Measurements from ENCODE around the gene EEFSEC. TPM values are rescaled to one million over a fixed set of nuclear protein-coding genes. Genes with fewer than 3 reads are reported as not detected.

EEFSEC gene
- polyA plus RNA-seq, 3 donors from 2014 or later: 14.5 to 26.9 (median 26.1) TPM

Other genes starting within 250 kb of the EEFSEC start
- not detected for gene KBTBD12, start 238.2 kb upstream of the EEFSEC start, polyA plus RNA-seq
- gene SEC61A1, start 101.0 kb upstream of the EEFSEC start, polyA plus RNA-seq: 100 to 1,000 TPM; 107 to 195 (median 172) TPM
- gene RUVBL1, start 29.7 kb upstream of the EEFSEC start, polyA plus RNA-seq: 10 to 100 TPM; 34.8 to 45.3 (median 44.3) TPM

Data from immature natural killer cell (primary cell).